GM21737 (cell line): ENCODE results near the gene TUBG2.
A peak's percentile ranks its signal among the peaks of the same experiment; 100 is the strongest.
"Not testable (repeated sequence)": the region's sequence is repeated elsewhere in the genome, so short reads cannot be mapped to it uniquely, and the experiment has no call there.

Source experiments
- ATAC-seq: cut with Tn5 transposase; IDR thresholded peaks from one replicate; pipeline ENCODE4 v1.9.1; 2021; ENCODE audit warnings: mild to moderate bottlenecking, moderate library complexity; ENCODE audit not compliant: unreplicated experiment

Gene TUBG2

GRCh38 chr17:42659079-42659931 lies at the start of gene TUBG2:
TUBG2 (plus strand) TSS chr17:42659284; CDS start chr17:42659504, 220 bp downstream.
- ATAC-seq = no peak

GRCh38 chr17:42609814-42610801 lies 49.0 kb upstream of the TUBG2 start:
- not testable (repeated sequence) for ATAC-seq

- no peak for ATAC-seq
Observed at GRCh38 chr17:42612013-42612412, 47.1 kb upstream of the TUBG2 start.

GRCh38 chr17:42613699-42614295 lies 45.3 kb upstream of the TUBG2 start:
- no peak for ATAC-seq

- ATAC-seq = peak; percentile 29
Observed at GRCh38 chr17:42617956-42618431, 41.1 kb upstream of the TUBG2 start.

- peak; percentile 63 for ATAC-seq
Observed at GRCh38 chr17:42618442-42619150, 40.5 kb upstream of the TUBG2 start.

- ATAC-seq = not testable (repeated sequence)
Observed at GRCh38 chr17:42621987-42622386, 37.1 kb upstream of the TUBG2 start.

GRCh38 chr17:42623271-42623670 lies 35.8 kb upstream of the TUBG2 start:
- ATAC-seq = no peak

GRCh38 chr17:42623732-42624596 lies 35.1 kb upstream of the TUBG2 start:
- ATAC-seq = no peak

- not testable (repeated sequence) for ATAC-seq
Observed at GRCh38 chr17:42627032-42627764, 31.9 kb upstream of the TUBG2 start.

- ATAC-seq = no peak
Observed at GRCh38 chr17:42629411-42630009, 29.6 kb upstream of the TUBG2 start.

GRCh38 chr17:42632949-42633444 lies 26.1 kb upstream of the TUBG2 start:
- no peak for ATAC-seq

GRCh38 chr17:42639525-42640113 lies 19.5 kb upstream of the TUBG2 start:
- ATAC-seq = no peak

GRCh38 chr17:42640121-42640520 lies 19.0 kb upstream of the TUBG2 start:
- ATAC-seq = no peak

- ATAC-seq = no peak
Observed at GRCh38 chr17:42642336-42642735, 16.7 kb upstream of the TUBG2 start.

- no peak for ATAC-seq
Observed at GRCh38 chr17:42647778-42648177, 11.3 kb upstream of the TUBG2 start.

GRCh38 chr17:42651392-42651791 lies 7.7 kb upstream of the TUBG2 start:
- ATAC-seq = no peak
